Hepatocyte (in vitro differentiated cells): Measurements from ENCODE around the gene USP17L17.
"Not testable (repeated sequence)": the region's sequence is repeated elsewhere in the genome, so short reads cannot be mapped to it uniquely, and the experiment has no call there.

Experiments
- CTCF ChIP-seq: fragments of 200-600 bp; sonication (generic); IDR thresholded peaks from 2 replicates; pipeline ENCODE4 v1.5.1; 2016; ENCODE audit warnings: antibody characterized with exemption, mild to moderate bottlenecking; ENCODE audit not compliant: poor library complexity
- EZH2 ChIP-seq: fragments of 200-600 bp; sonication (generic); IDR thresholded peaks from 2 replicates; pipeline ENCODE4 v1.6.1; 2016; ENCODE audit warnings: antibody characterized with exemption, mild to moderate bottlenecking, borderline replicate concordance

- not testable (repeated sequence) for TF ChIP-seq CTCF, EZH2
These were observed at the start of gene USP17L17 for GRCh38 chr4:9243579-9243978.
